Esophagus squamous epithelium (tissue), 5 donors: ENCODE data around the gene ABAT. TPM values are rescaled to one million over a fixed set of nuclear protein-coding genes. Genes with fewer than 3 reads are reported as not detected.

Experiments
- DNase-seq: peaks from one replicate; lab custom pipeline; 2025; lab: John Stamatoyannopoulos, UW
- H3K27ac ChIP-seq, 4 donors: fragments of 200-600 bp; sonication (generic); one replicate each; pipeline ENCODE4 v1.5.1; 2016 to 2019; ENCODE audit warnings: mild to moderate bottlenecking in 1 of 4
- H3K27me3 ChIP-seq, 4 donors: fragments of 200-600 bp; sonication (generic); 1 replicate in 3 of 4; 2 replicates in 1 of 4; pipeline versions ENCODE4 v1.5.1 to v1.6.0; 2017 to 2021; ENCODE audit warnings: antibody characterized with exemption in 1 of 4
- H3K36me3 ChIP-seq, 3 donors: fragments of 200-600 bp; sonication (generic); one replicate each; pipeline ENCODE4 v1.5.1; 2016 to 2019
- H3K4me1 ChIP-seq, 3 donors: fragments of 200-600 bp; sonication (generic); one replicate each; pipeline ENCODE4 v1.5.1; 2017 to 2019
- H3K4me3 ChIP-seq, 4 donors: fragments of 200-600 bp; sonication (generic); 1 replicate in 3 of 4; 2 replicates in 1 of 4; pipeline ENCODE4 v1.5.1; 2016 to 2019; ENCODE audit warnings: mild to moderate bottlenecking in 2 of 4, moderate library complexity in 1 of 4
- H3K9me3 ChIP-seq, 3 donors: fragments of 200-600 bp; sonication (generic); one replicate each; pipeline ENCODE4 v1.5.1; 2016 to 2019
- POLR2A ChIP-seq, 4 donors: fragments of 450-650 bp; IDR thresholded peaks; one replicate each; pipeline ENCODE4 v1.6.1; 2017; ENCODE audit warnings: antibody characterized with exemption in 4 of 4, mild to moderate bottlenecking in 4 of 4, moderate library complexity in 3 of 4
- WGBS, 2 donors: methylation state at CpG; one replicate each; pipeline ENCODE4 v1.1.5; 2018; 5-methylcytosine and 5-hydroxymethylcytosine counted together
- intact Hi-C: fragments of 100-400 bp; cut with DNase I; formaldehyde crosslinking; loops from one replicate; pipeline ENCODE4 v1.15.0; 2022
- total RNA-seq, 4 donors: library from RNA; depleted of rRNA; stranded (reverse); fragments of >200 nt; gene quantifications; one replicate each; pipeline ENCODE4 v1.1.0, GENCODE V29; 2016
- TF ChIP-seq, protein P1 (sequence below), 6 experiments: fragments of 450-650 bp in 4 of 6; fragments of 200-600 bp in 2 of 6; sonication (generic) in 2 of 6; IDR thresholded peaks; one replicate each; pipeline ENCODE4 v1.5.1; 2016 to 2019; ENCODE audit warnings: antibody characterized with exemption in 6 of 6, mild to moderate bottlenecking in 4 of 6, moderate library complexity in 4 of 6
- donor health status: DM: yes; HTN: yes; CAD: no.

ABAT gene
- total RNA-seq, 4 donors from 2014 or later: 2.9 to 14.5 (median 9.1) TPM

DNA sequence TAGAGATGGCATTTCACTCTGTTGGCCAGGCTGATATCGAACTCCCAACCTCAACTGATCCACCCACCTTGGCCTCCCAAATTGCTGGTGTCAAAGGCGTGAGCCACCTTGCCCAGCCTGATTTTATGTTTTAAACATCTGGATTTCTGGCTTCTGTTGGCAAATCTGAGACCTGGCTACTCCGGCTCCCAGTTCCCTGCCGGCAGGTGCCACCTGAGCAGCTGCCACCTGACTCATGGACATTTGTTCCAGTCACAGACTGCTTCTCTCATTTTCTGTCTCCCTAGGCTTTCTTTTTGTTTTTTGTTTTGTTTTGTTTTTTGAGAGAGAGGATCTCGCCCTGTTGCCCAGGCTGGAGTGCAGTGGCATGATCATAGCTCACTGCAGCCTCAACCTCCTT lies 132.8 kb downstream of the ABAT start:
- Histone ChIP-seq H3K27ac (no peak overlapping the region), H3K4me3 (no peak overlapping the region), H3K4me1 (peaks cover 0 to 8% (median 0%) of the 10 kb centered on the region in 3 donors), H3K27me3 (no peaks in the 10 kb centered on the region), H3K9me3 (no peaks in the 10 kb centered on the region), H3K36me3 (peaks cover 29 to 100% (median 68%) of the 10 kb centered on the region in 3 donors)
- TF ChIP-seq, protein P1, sequence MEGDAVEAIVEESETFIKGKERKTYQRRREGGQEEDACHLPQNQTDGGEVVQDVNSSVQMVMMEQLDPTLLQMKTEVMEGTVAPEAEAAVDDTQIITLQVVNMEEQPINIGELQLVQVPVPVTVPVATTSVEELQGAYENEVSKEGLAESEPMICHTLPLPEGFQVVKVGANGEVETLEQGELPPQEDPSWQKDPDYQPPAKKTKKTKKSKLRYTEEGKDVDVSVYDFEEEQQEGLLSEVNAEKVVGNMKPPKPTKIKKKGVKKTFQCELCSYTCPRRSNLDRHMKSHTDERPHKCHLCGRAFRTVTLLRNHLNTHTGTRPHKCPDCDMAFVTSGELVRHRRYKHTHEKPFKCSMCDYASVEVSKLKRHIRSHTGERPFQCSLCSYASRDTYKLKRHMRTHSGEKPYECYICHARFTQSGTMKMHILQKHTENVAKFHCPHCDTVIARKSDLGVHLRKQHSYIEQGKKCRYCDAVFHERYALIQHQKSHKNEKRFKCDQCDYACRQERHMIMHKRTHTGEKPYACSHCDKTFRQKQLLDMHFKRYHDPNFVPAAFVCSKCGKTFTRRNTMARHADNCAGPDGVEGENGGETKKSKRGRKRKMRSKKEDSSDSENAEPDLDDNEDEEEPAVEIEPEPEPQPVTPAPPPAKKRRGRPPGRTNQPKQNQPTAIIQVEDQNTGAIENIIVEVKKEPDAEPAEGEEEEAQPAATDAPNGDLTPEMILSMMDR (IDR thresholded peaks at IDR 0.05): no peak
- TF ChIP-seq POLR2A (IDR thresholded peaks at IDR 0.05): no peak
- intact Hi-C loops: no loop called here
- no peak for DNase-seq
- WGBS, 2 donors: 92 to 97% methylated on average over 5 of the region's 5 CpGs

DNA sequence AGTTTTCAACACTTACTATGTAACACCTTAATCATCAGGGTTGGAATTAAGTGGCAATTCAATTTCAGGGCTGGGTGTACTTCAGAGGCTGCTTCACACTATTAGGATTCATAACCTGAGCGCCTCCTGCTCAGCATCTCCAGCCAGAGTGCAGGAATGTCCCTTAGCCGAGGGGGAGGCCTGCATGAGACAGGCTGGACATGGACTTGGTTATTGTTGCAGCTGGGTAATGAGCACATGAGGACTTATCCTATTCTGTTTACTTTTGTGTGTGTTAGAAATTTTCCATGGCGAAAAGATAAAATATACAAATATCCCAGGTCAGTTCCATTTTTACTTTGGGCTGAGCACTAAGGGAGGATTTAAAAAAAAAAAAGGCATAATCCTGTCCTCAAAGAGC lies 133.6 kb downstream of the ABAT start:
- WGBS, 2 donors: 85 to 92% methylated on average over 3 of the region's 3 CpGs
- H3K9me3 ChIP-seq: no peaks in the 10 kb centered on the region
- peaks cover 0 to 8% (median 3%) of the 10 kb centered on the region in 3 donors for H3K4me1 ChIP-seq
- intact Hi-C loops: no loop called here
- TF ChIP-seq POLR2A (IDR thresholded peaks at IDR 0.05): no peak
- TF ChIP-seq, protein P1 (IDR thresholded peaks at IDR 0.05): no peak
- no peak overlapping the region for H3K27ac ChIP-seq
- H3K4me3 ChIP-seq: no peak overlapping the region
- H3K36me3 ChIP-seq: peaks cover 27 to 100% (median 68%) of the 10 kb centered on the region in 3 donors
- no peaks in the 10 kb centered on the region for H3K27me3 ChIP-seq
- no peak for DNase-seq

DNA sequence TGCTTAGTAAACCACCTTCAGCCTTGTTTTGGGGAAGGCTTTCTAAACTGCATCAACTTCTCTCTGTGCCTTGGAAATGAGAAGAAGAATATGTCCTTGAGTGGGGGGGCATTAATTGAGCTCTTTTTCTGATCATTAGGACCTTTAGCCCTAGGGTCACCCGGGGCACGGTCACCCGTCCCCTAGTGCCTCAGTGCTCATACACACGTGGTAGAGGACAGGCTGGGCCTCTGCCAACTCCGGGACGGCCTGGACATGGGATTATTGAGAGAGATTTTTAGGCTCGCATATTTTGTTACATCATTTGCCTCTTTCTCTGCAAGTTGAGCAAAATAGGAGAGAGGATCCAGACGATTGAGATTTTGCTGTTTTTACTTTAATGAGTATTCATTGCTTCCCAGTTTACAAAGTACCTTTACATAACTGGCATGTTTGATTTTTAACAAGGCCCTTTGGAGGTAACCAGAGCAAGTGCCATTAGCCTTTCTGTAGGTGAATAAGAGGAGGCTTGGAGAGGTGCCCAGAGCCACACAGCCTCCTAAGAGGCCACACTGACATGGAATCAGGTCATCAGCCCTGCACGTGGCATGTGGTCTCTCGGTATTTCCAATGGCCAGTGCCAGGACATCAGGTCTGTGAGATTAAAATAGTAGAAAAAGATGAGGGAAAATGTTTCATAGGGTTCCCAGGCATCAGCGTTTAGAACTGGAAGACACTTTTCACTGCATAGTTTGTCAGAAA lies 134.4 kb downstream of the ABAT start:
- H3K4me1 ChIP-seq: peaks cover 0 to 8% (median 3%) of the 10 kb centered on the region in 3 donors
- no peak overlapping the region for H3K27ac ChIP-seq
- DNase-seq: no peak
- no peaks in the 10 kb centered on the region for H3K9me3 ChIP-seq
- H3K36me3 ChIP-seq: peaks cover 31 to 100% (median 68%) of the 10 kb centered on the region in 3 donors
- no peaks in the 10 kb centered on the region for H3K27me3 ChIP-seq
- intact Hi-C loops: no loop called here
- 84 to 87% methylated on average over 11 of the region's 11 CpGs for WGBS, 2 donors
- no peak for TF ChIP-seq POLR2A (IDR thresholded peaks at IDR 0.05)
- TF ChIP-seq, protein P1 (IDR thresholded peaks at IDR 0.05): no peak
- H3K4me3 ChIP-seq: no peak overlapping the region

- intact Hi-C loops: no loop called here
- Histone ChIP-seq H3K36me3 (peaks cover 34 to 100% (median 71%) of the 10 kb centered on the region in 3 donors), H3K27me3 (no peaks in the 10 kb centered on the region), H3K27ac (peak overlapping the region in 1 of 4 donors; percentile 40), H3K4me1 (peaks cover 0 to 8% (median 3%) of the 10 kb centered on the region in 3 donors), H3K9me3 (no peaks in the 10 kb centered on the region), H3K4me3 (no peak overlapping the region)
- TF ChIP-seq, protein P1 (IDR thresholded peaks at IDR 0.05): no peak
- no peak for TF ChIP-seq POLR2A (IDR thresholded peaks at IDR 0.05)
- no peak for DNase-seq
- 52 to 59% methylated on average over 11 to 12 of the region's 12 CpGs for WGBS, 2 donors
Measured at GRCh38 chr16:8812162-8812843, 137.9 kb downstream of the ABAT start.
